Loucy (cell line): ENCODE results near the gene ZNF800.

Experiments
- H2AFZ ChIP-seq: fragments of 200-600 bp; sonication (generic); 2 replicates; pipeline ENCODE4 v1.6.0; 2016; ENCODE audit warnings: antibody characterized with exemption, mild to moderate bottlenecking, low read length, moderate library complexity
- H3F3A ChIP-seq: fragments of 200-600 bp; 2 replicates; pipeline ENCODE4 v1.6.0; 2016; ENCODE audit warnings: antibody characterized with exemption, low read depth, mild to moderate bottlenecking
- H3K27me3 ChIP-seq: fragments of 200-600 bp; sonication (generic); 2 replicates; pipeline ENCODE4 v1.6.1; 2014; ENCODE audit warnings: low read length, mild to moderate bottlenecking; ENCODE audit not compliant: insufficient read depth, poor library complexity, severe bottlenecking
- H3K36me3 ChIP-seq: fragments of 200-600 bp; sonication (generic); 2 replicates; pipeline ENCODE4 v1.6.1; 2016; ENCODE audit warnings: low read length; ENCODE audit not compliant: insufficient read depth
- H3K4me1 ChIP-seq: fragments of 200-600 bp; sonication (generic); 2 replicates; pipeline ENCODE4 v1.5.1; 2014; ENCODE audit warnings: low read length, mild to moderate bottlenecking; ENCODE audit not compliant: insufficient read depth, poor library complexity, severe bottlenecking
- H3K4me2 ChIP-seq: fragments of 200-600 bp; sonication (generic); 2 replicates; pipeline ENCODE4 v1.6.0; 2014; ENCODE audit warnings: antibody characterized with exemption, low read length, low read depth, mild to moderate bottlenecking; ENCODE audit not compliant: poor library complexity, severe bottlenecking
- H3K4me3 ChIP-seq: fragments of 200-600 bp; sonication (generic); 2 replicates; pipeline ENCODE4 v1.5.1; 2014; ENCODE audit warnings: low read length, mild to moderate bottlenecking, mixed read lengths; ENCODE audit not compliant: poor library complexity, severe bottlenecking
- H3K79me2 ChIP-seq: fragments of 200-600 bp; sonication (generic); 2 replicates; pipeline ENCODE4 v1.6.1; 2014; ENCODE audit warnings: low read length; ENCODE audit not compliant: insufficient read depth
- H3K9ac ChIP-seq: fragments of 200-600 bp; sonication (generic); 2 replicates; pipeline ENCODE4 v1.6.0; 2014; ENCODE audit warnings: mild to moderate bottlenecking, low read depth, low read length, moderate library complexity; ENCODE audit not compliant: poor library complexity, severe bottlenecking
- H3K9me2 ChIP-seq: fragments of 200-600 bp; sonication (generic); replicated peaks from 2 replicates; pipeline ENCODE4 v1.6.1; 2016; ENCODE audit warnings: low read depth, low read length, mixed read lengths
- H3K9me3 ChIP-seq: fragments of 200-600 bp; sonication (generic); 2 replicates; pipeline ENCODE4 v1.6.1; 2014; ENCODE audit warnings: mild to moderate bottlenecking, antibody characterized with exemption, low read length, low read depth; ENCODE audit not compliant: insufficient read depth
- H4K20me1 ChIP-seq: fragments of 200-600 bp; sonication (generic); 2 replicates; pipeline ENCODE4 v1.6.0; 2014; ENCODE audit warnings: antibody characterized with exemption, low read length, mild to moderate bottlenecking; ENCODE audit not compliant: insufficient read depth, poor library complexity, severe bottlenecking
- EZH2phosphoT487 ChIP-seq: fragments of 200-600 bp; IDR thresholded peaks from 2 replicates; pipeline ENCODE4 v1.6.1; 2018; ENCODE audit warnings: antibody characterized with exemption, mild to moderate bottlenecking, moderate library complexity, borderline replicate concordance
- TF ChIP-seq, protein P1 (sequence below): fragments of 200-600 bp; sonication (generic); conservative IDR thresholded peaks from 2 replicates; pipeline ENCODE4 v1.5.1; 2014; ENCODE audit warnings: mild to moderate bottlenecking, antibody characterized with exemption, low read length

The ZNF800 gene

GRCh38 chr7:127348247-127348631 is 44.3 kb downstream of the ZNF800 start:
- Histone ChIP-seq H3K9me2 (no peaks in the 10 kb centered on the region), H2AFZ (no peak overlapping the region), H3K9ac (no peak overlapping the region), H3K4me3 (peak overlapping the region; percentile 40), H3K4me1 (no peaks in the 10 kb centered on the region), H3K4me2 (peak overlapping the region; percentile 16), H3K36me3 (no peaks in the 10 kb centered on the region), H3K9me3 (no peaks in the 10 kb centered on the region), H3F3A (no peaks in the 10 kb centered on the region), H4K20me1 (no peaks in the 10 kb centered on the region), H3K79me2 (no peaks in the 10 kb centered on the region), H3K27me3 (no peaks in the 10 kb centered on the region)
- TF ChIP-seq, protein P1, sequence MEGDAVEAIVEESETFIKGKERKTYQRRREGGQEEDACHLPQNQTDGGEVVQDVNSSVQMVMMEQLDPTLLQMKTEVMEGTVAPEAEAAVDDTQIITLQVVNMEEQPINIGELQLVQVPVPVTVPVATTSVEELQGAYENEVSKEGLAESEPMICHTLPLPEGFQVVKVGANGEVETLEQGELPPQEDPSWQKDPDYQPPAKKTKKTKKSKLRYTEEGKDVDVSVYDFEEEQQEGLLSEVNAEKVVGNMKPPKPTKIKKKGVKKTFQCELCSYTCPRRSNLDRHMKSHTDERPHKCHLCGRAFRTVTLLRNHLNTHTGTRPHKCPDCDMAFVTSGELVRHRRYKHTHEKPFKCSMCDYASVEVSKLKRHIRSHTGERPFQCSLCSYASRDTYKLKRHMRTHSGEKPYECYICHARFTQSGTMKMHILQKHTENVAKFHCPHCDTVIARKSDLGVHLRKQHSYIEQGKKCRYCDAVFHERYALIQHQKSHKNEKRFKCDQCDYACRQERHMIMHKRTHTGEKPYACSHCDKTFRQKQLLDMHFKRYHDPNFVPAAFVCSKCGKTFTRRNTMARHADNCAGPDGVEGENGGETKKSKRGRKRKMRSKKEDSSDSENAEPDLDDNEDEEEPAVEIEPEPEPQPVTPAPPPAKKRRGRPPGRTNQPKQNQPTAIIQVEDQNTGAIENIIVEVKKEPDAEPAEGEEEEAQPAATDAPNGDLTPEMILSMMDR, result no peak

DNA sequence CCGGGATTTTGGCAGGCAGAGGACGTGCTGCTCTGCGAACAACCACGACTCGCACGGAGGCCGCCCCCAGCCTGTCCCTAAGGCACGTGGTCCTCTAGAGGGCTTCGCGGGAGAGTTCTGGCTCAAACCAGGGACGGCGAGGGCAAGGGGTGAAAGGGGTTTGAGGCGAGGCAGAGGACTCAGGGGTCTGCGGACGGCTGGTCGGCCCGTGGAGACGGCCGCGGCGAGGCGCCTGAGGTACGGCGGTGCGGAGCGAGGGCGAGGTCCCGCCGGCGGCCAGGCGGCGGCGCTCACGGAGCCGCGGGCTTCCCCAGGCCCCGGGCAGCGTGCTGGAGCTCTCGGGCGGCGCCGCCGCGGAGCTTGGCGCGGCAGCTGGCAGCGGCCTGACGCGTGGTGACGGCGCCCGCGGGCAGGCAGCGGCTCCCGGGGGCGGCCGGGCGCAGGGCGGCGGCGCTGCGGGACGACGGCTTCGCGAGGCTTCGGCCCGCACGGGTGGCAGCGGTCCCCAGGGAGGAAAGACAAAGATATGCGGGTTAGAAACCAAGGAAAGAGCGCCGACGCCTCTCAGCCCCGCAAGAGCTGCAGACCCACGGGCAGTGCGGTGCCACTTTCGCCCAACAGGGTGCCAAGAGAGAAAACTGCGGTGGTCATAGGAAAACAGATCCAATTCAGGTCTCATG is 44.8 kb downstream of the ZNF800 start:
- H3K4me1 ChIP-seq, result no peaks in the 10 kb centered on the region
- H2AFZ ChIP-seq, result no peak overlapping the region
- no peaks in the 10 kb centered on the region for H3K9me3 ChIP-seq
- no peaks in the 10 kb centered on the region for H3K9me2 ChIP-seq
- no peaks in the 10 kb centered on the region for H4K20me1 ChIP-seq
- no peak for TF ChIP-seq EZH2phosphoT487
- TF ChIP-seq, protein P1, result peak; percentile 28; the same call in 1 of the 2 replicates
- H3K4me3 ChIP-seq, result peak overlapping the region; percentile 40
- H3K9ac ChIP-seq, result no peak overlapping the region
- H3K79me2 ChIP-seq, result no peaks in the 10 kb centered on the region
- no peaks in the 10 kb centered on the region for H3F3A ChIP-seq
- H3K27me3 ChIP-seq, result no peaks in the 10 kb centered on the region
- no peaks in the 10 kb centered on the region for H3K36me3 ChIP-seq
- H3K4me2 ChIP-seq, result peak overlapping the region; percentile 16

- no peaks in the 10 kb centered on the region for H3K4me1 ChIP-seq
- TF ChIP-seq, protein P1, result no peak
- no peak for TF ChIP-seq EZH2phosphoT487
- no peak overlapping the region for H2AFZ ChIP-seq
- no peak overlapping the region for H3K9ac ChIP-seq
- no peaks in the 10 kb centered on the region for H3K27me3 ChIP-seq
- H3K9me2 ChIP-seq, result no peaks in the 10 kb centered on the region
- H3K9me3 ChIP-seq, result no peaks in the 10 kb centered on the region
- H4K20me1 ChIP-seq, result no peaks in the 10 kb centered on the region
- no peak overlapping the region for H3K4me2 ChIP-seq
- H3K4me3 ChIP-seq, result no peak overlapping the region
- no peaks in the 10 kb centered on the region for H3K36me3 ChIP-seq
- H3F3A ChIP-seq, result no peaks in the 10 kb centered on the region
- H3K79me2 ChIP-seq, result no peaks in the 10 kb centered on the region
Observed at GRCh38 chr7:127346575-127347256, 45.8 kb downstream of the ZNF800 start.
